OCI-LY1 (cell line): ENCODE measurements around the gene SRSF8.

ENCODE experiments used
- EZH2 ChIP-seq: fragments of 200-600 bp; sonication (generic), shearing (Covaris generic); IDR thresholded peaks from 2 replicates; pipeline ENCODE4 v1.8.0; 2017; ENCODE audit warnings: borderline replicate concordance, mixed run types, mild to moderate bottlenecking, antibody characterized with exemption, low read length, moderate library complexity, mixed read lengths
- TF ChIP-seq, protein P1 (sequence below): fragments of 200-600 bp; sonication (generic), shearing (Covaris generic); IDR thresholded peaks from 2 replicates; pipeline ENCODE4 v1.5.1; 2017; ENCODE audit warnings: mild to moderate bottlenecking, antibody characterized with exemption, low read length, moderate library complexity, mixed read lengths

DNA sequence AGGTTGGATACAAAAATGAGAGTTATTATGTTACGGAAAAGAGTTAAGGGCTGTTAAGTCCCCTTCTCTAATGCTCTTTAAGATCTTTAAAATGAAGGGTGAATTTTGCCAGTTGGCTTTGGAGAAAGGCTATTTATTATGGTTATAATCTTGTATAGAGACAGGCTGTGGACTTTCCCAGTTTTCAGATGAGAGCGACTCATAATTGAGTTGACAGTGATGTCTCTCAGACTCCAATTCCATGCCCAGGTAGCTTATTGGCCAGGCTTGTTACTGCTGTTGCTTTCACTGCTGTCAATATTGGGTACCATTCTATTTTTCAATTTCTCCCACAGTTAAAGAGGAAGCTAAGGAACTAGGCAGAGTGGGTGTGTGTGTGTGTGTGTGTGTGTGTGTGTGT is 36.0 kb downstream of the SRSF8 start:
- TF ChIP-seq, protein P1, sequence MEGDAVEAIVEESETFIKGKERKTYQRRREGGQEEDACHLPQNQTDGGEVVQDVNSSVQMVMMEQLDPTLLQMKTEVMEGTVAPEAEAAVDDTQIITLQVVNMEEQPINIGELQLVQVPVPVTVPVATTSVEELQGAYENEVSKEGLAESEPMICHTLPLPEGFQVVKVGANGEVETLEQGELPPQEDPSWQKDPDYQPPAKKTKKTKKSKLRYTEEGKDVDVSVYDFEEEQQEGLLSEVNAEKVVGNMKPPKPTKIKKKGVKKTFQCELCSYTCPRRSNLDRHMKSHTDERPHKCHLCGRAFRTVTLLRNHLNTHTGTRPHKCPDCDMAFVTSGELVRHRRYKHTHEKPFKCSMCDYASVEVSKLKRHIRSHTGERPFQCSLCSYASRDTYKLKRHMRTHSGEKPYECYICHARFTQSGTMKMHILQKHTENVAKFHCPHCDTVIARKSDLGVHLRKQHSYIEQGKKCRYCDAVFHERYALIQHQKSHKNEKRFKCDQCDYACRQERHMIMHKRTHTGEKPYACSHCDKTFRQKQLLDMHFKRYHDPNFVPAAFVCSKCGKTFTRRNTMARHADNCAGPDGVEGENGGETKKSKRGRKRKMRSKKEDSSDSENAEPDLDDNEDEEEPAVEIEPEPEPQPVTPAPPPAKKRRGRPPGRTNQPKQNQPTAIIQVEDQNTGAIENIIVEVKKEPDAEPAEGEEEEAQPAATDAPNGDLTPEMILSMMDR: no peak
- no peak for TF ChIP-seq EZH2
